SK-N-SH (cell line): ENCODE results near the gene MBNL2.

Experiments
- CTCF ChIP-seq: fragments of 200-600 bp; sonication (generic); IDR thresholded peaks from 2 replicates; pipeline ENCODE4 v1.6.1; 2017; ENCODE audit warnings: antibody characterized with exemption, mild to moderate bottlenecking, moderate library complexity
- POLR2AphosphoS5 ChIP-seq: IDR thresholded peaks from 2 replicates; pipeline ENCODE4 v1.6.1; 2012; ENCODE audit warnings: low read depth, low read length
- RXRA ChIP-seq: IDR thresholded peaks from 2 replicates; pipeline ENCODE4 v1.4.0; 2012; ENCODE audit warnings: low read depth, mild to moderate bottlenecking, borderline replicate concordance

- no peak for TF ChIP-seq POLR2AphosphoS5
- TF ChIP-seq CTCF: no peak
- no peak for TF ChIP-seq RXRA
These were observed 120.0 kb downstream of the MBNL2 start for GRCh38 chr13:97342136-97342535.
